Caco-2 (cell line): ENCODE data around the gene PCDHGB7. TPM values are rescaled to one million over a fixed set of nuclear protein-coding genes. Genes with fewer than 3 reads are reported as not detected.
A peak's percentile ranks its signal among the peaks of the same experiment; 100 is the strongest.
"Not testable (repeated sequence)": the region's sequence is repeated elsewhere in the genome, so short reads cannot be mapped to it uniquely, and the experiment has no call there.

Experiments
- BruUV-seq: library from RNA; stranded (reverse); fragments of 400-500 nt; replicated peaks from 2 replicates; lab custom pipeline; 2021; lab: Mats Ljungman, UMichigan
- CTCF ChIA-PET: fragments of 300-600 bp; sonication (Branson Sonifier 250); formaldehyde crosslinking; loops from one replicate; lab custom pipeline; 2022; ENCODE audit warnings: antibody characterized with exemption; lab: Charles Lee
- POLR2A ChIA-PET: fragments of 300-600 bp; sonication (Branson Sonifier 250); formaldehyde crosslinking; loops from one replicate; lab custom pipeline; 2022; ENCODE audit warnings: antibody characterized with exemption; lab: Charles Lee
- DNase-seq, 2 experiments: peaks; one replicate each; pipeline versions ENCODE4 v3.0.0 to v3.0.0-alpha.2; 2020 to 2022
- H3K27me3 ChIP-seq: replicated peaks from 2 replicates; pipeline ENCODE4 v1.6.0; 2011; ENCODE audit warnings: low read length; ENCODE audit not compliant: control insufficient read depth, insufficient read depth
- H3K36me3 ChIP-seq: 2 replicates; pipeline ENCODE4 v1.5.1; 2011; ENCODE audit warnings: low read length; ENCODE audit not compliant: control insufficient read depth, insufficient read depth
- H3K4me1 ChIP-seq: fragments of 250-450 bp; sonication (Bioruptor Pico); 2 replicates; pipeline ENCODE4 v1.5.1; 2020; ENCODE audit warnings: mild to moderate bottlenecking
- H3K4me3 ChIP-seq: 2 replicates; pipeline ENCODE4 v1.5.1; 2011; ENCODE audit warnings: low read depth, mild to moderate bottlenecking, control low read depth, low read length
- H3K9me3 ChIP-seq: fragments of 250-450 bp; sonication (Bioruptor Pico); 2 replicates; pipeline ENCODE4 v1.5.1; 2020; ENCODE audit warnings: mild to moderate bottlenecking, moderate library complexity
- H3K27ac Mint-ChIP-seq: one replicate; pipeline ENCODE4 v1.8.0; 2022; ENCODE audit warnings: mixed read lengths; ENCODE audit not compliant: unreplicated experiment
- H3K27me3 Mint-ChIP-seq: one replicate; pipeline ENCODE4 v1.8.0; 2022; ENCODE audit warnings: mixed read lengths; ENCODE audit not compliant: insufficient read depth, unreplicated experiment
- H3K36me3 Mint-ChIP-seq: one replicate; pipeline ENCODE4 v1.8.0; 2022; ENCODE audit warnings: mild to moderate bottlenecking, mixed read lengths; ENCODE audit not compliant: insufficient read depth, unreplicated experiment
- H3K4me1 Mint-ChIP-seq: one replicate; pipeline ENCODE4 v1.8.0; 2022; ENCODE audit warnings: low read depth, mixed read lengths; ENCODE audit not compliant: unreplicated experiment
- H3K4me3 Mint-ChIP-seq: one replicate; pipeline ENCODE4 v1.8.0; 2022; ENCODE audit warnings: mild to moderate bottlenecking, moderate library complexity, mixed read lengths; ENCODE audit not compliant: unreplicated experiment
- H3K9me3 Mint-ChIP-seq: one replicate; pipeline ENCODE4 v1.8.0; 2022; ENCODE audit warnings: mixed read lengths; ENCODE audit not compliant: unreplicated experiment
- intact Hi-C: fragments of 100-400 bp; cut with micrococcal nuclease; formaldehyde crosslinking; loops from one replicate; pipeline ENCODE4 v1.10.0; 2022; ENCODE audit not compliant: unreplicated experiment
- total RNA-seq: library from RNA; stranded (reverse); gene quantifications from 2 replicates; pipeline ENCODE4 v1.2.3, GENCODE V29; 2022
- TF ChIP-seq, protein P1 (sequence below), 2 experiments: fragments of 200-600 bp in 1 of 2; IDR thresholded peaks; 1 replicate in 1 of 2; 2 replicates in 1 of 2; pipeline versions ENCODE4 v1.5.1 to v1.8.0; 2011 to 2022; ENCODE audit warnings: antibody characterized with exemption in 1 of 2, control low read depth in 1 of 2, inconsistent platforms in 1 of 2, low read depth in 1 of 2, low read length in 1 of 2, mild to moderate bottlenecking in 1 of 2, moderate library complexity in 1 of 2; ENCODE audit not compliant: insufficient read depth in 1 of 2, severe bottlenecking in 1 of 2, unreplicated experiment in 1 of 2

PCDHGB7 gene
- total RNA-seq, 1 experiment from 2014 or later, result 2.4 TPM

DNA sequence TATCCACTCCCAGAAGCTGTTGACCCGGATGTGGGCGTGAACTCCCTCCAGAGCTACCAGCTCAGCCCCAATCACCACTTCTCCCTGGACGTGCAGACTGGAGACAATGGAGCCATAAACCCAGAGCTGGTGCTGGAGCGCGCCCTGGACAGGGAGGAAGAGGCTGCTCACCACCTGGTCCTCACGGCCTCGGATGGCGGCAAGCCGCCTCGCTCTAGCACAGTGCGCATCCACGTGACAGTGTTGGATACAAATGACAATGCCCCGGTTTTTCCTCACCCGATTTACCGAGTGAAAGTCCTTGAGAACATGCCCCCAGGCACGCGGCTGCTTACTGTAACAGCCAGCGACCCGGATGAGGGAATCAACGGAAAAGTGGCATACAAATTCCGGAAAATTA lies 24.2 kb upstream of the PCDHGB7 start:
- no TSS peak for BruUV-seq
- Mint-ChIP-seq H3K27ac (no peak overlapping the region), H3K36me3 (no peaks in the 10 kb centered on the region), H3K27me3 (no peaks in the 10 kb centered on the region), H3K9me3 (peaks cover 19% of the 10 kb centered on the region), H3K4me1 (no peaks in the 10 kb centered on the region), H3K4me3 (no peak overlapping the region)
- no peak for DNase-seq
- POLR2A ChIA-PET, result no interaction called here
- no peaks in the 10 kb centered on the region for H3K9me3 ChIP-seq
- TF ChIP-seq, protein P1, sequence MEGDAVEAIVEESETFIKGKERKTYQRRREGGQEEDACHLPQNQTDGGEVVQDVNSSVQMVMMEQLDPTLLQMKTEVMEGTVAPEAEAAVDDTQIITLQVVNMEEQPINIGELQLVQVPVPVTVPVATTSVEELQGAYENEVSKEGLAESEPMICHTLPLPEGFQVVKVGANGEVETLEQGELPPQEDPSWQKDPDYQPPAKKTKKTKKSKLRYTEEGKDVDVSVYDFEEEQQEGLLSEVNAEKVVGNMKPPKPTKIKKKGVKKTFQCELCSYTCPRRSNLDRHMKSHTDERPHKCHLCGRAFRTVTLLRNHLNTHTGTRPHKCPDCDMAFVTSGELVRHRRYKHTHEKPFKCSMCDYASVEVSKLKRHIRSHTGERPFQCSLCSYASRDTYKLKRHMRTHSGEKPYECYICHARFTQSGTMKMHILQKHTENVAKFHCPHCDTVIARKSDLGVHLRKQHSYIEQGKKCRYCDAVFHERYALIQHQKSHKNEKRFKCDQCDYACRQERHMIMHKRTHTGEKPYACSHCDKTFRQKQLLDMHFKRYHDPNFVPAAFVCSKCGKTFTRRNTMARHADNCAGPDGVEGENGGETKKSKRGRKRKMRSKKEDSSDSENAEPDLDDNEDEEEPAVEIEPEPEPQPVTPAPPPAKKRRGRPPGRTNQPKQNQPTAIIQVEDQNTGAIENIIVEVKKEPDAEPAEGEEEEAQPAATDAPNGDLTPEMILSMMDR (IDR thresholded peaks at IDR 0.05; ENCODE audit: insufficient read depth in 1 of 2, low read depth in 1 of 2, low read length in 1 of 2, severe bottlenecking in 1 of 2, unreplicated experiment in 1 of 2), result no peak
- no peaks in the 10 kb centered on the region for H3K4me1 ChIP-seq
- CTCF ChIA-PET, result no interaction called here
- intact Hi-C loops, result no loop called here
- no peaks in the 10 kb centered on the region for H3K27me3 ChIP-seq
- H3K4me3 ChIP-seq, result no peak overlapping the region
- no peaks in the 10 kb centered on the region for H3K36me3 ChIP-seq

- H3K4me1 Mint-ChIP-seq, H3K27ac Mint-ChIP-seq, DNase-seq, H3K27me3 ChIP-seq, CTCF ChIA-PET, H3K36me3 ChIP-seq, H3K4me1 ChIP-seq, H3K4me3 Mint-ChIP-seq, BruUV-seq, H3K36me3 Mint-ChIP-seq, POLR2A ChIA-PET, H3K4me3 ChIP-seq, H3K27me3 Mint-ChIP-seq, H3K9me3 Mint-ChIP-seq, intact Hi-C loops: not testable (repeated sequence)
- peaks cover 12% of the 10 kb centered on the region for H3K9me3 ChIP-seq
These were observed 22.9 kb upstream of the PCDHGB7 start for GRCh38 chr5:141394401-141395187.

DNA sequence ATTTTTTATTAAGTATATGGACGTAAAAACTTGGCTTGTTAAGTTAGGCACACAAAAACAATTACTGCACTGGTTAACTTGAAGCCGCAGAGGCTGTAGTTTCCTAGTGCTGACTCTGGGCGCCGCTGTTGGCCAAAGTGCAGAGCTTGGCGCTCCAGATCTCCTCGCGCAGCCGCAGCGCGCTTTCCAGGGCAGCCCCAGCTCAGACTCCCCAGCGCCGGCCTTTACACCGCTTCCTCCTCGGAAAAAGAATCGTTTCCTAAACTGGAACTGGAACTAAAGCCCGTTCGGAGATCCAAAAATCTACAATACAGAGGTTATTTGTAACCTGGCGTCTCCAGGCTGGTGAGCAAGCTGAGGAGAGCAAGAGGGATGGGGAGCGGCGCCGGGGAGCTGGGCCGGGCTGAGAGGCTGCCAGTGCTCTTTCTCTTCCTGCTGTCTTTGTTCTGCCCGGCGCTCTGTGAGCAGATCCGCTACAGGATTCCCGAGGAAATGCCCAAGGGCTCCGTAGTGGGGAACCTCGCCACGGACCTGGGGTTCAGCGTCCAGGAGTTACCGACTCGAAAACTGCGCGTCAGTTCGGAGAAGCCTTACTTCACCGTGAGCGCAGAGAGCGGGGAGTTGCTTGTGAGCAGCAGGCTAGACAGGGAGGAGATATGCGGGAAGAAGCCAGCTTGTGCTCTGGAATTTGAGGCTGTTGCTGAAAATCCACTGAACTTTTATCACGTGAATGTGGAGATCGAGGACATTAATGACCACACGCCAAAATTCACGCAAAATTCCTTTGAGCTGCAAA lies 19.5 kb upstream of the PCDHGB7 start, which contains the start of gene PCDHGB5:
PCDHGB5 (plus strand) TSS at position 192 of the 796 bp plus-strand sequence; CDS start at position 373, 181 bp downstream.
- TF ChIP-seq, protein P1 (IDR thresholded peaks at IDR 0.05; ENCODE audit: insufficient read depth in 1 of 2, low read depth in 1 of 2, low read length in 1 of 2, severe bottlenecking in 1 of 2, unreplicated experiment in 1 of 2), result peak; percentile 58 to 66
- not testable (repeated sequence) for H3K36me3 ChIP-seq, H3K27me3 Mint-ChIP-seq, H3K27me3 ChIP-seq, H3K36me3 Mint-ChIP-seq, H3K4me1 ChIP-seq, H3K4me1 Mint-ChIP-seq, BruUV-seq, H3K27ac Mint-ChIP-seq
- intact Hi-C loops, result loop anchor here (1.0 kb wide), 1 partner anchor 159 kb away; no protein-coding TSS in a partner anchor
- Mint-ChIP-seq H3K9me3 (peaks cover 11% of the 10 kb centered on the region), H3K4me3 (peak within 1 kb of the TSS; percentile 69)
- DNase-seq, result peak; percentile 60 to 70
- ChIA-PET POLR2A (interaction anchor here (1.3 kb wide), 1 partner anchor 167 kb away, joined by 3 read pairs; no protein-coding TSS in a partner anchor), CTCF (interaction anchor here (0.6 to 2.1 kb wide), 10 partner anchors 9 to 175 kb away, joined by 3 to 17 read pairs (median 5); partner anchors contain the start of genes PCDHB14, PCDHGB1 and PCDHGB3)
- peaks cover 17% of the 10 kb centered on the region for H3K9me3 ChIP-seq
- peak within 1 kb of the TSS; percentile 47 for H3K4me3 ChIP-seq
